Measurements from ENCODE around the gene CD52.
A peak's percentile ranks its signal among the peaks of the same experiment; 100 is the strongest.

CD52 gene

DNA sequence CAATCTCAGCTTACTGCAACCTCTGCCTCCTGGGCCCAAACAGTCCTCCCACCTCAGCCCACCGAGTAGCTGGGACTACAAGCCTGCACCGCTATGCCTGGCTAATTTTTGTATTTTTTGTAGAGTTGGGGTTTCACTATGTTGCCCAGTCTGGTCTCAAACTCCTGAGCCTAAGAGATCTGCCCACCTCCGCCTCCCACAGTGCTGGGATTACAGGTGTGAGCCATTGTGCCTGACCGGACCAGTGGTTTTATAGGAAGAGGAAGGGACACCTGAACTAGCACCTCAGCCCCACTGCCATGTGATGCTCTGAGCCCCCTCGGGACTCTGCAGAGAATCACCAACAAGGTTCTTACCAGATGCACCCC lies 32.1 kb downstream of the CD52 start:
- DNase-seq = no peak
- H3K36me3 Mint-ChIP-seq (ENCODE audit: low read depth) = no peaks in the 10 kb centered on the region
- no peaks in the 10 kb centered on the region for H3K27me3 Mint-ChIP-seq
- no peak overlapping the region for H3K4me3 Mint-ChIP-seq
- H3K9me3 Mint-ChIP-seq = no peaks in the 10 kb centered on the region
- no peaks in the 10 kb centered on the region for H3K4me1 Mint-ChIP-seq (ENCODE audit: low read depth)
- no peak overlapping the region for H3K27ac Mint-ChIP-seq

DNA sequence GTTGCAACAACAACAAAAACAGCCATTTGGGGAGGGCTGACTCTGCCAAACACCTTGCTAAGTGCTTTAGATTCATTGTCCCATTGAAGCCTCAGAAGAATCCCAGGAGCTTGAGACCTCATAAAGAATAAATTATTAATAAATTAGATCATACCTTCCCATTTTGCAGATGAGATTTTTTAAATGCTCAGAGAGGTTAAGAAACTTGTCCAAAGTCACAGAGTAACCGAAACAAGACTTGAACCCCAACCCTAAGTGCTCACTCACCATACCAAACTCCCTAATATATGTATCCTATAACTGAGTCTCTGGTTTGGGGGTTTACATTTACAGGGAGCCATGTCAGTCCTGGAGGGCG lies 32.6 kb downstream of the CD52 start:
- Mint-ChIP-seq H3K36me3 (ENCODE audit: low read depth) (no peaks in the 10 kb centered on the region), H3K4me3 (no peak overlapping the region), H3K9me3 (no peaks in the 10 kb centered on the region), H3K27me3 (no peaks in the 10 kb centered on the region), H3K4me1 (ENCODE audit: low read depth) (no peaks in the 10 kb centered on the region), H3K27ac (no peak overlapping the region)
- DNase-seq = no peak

DNA sequence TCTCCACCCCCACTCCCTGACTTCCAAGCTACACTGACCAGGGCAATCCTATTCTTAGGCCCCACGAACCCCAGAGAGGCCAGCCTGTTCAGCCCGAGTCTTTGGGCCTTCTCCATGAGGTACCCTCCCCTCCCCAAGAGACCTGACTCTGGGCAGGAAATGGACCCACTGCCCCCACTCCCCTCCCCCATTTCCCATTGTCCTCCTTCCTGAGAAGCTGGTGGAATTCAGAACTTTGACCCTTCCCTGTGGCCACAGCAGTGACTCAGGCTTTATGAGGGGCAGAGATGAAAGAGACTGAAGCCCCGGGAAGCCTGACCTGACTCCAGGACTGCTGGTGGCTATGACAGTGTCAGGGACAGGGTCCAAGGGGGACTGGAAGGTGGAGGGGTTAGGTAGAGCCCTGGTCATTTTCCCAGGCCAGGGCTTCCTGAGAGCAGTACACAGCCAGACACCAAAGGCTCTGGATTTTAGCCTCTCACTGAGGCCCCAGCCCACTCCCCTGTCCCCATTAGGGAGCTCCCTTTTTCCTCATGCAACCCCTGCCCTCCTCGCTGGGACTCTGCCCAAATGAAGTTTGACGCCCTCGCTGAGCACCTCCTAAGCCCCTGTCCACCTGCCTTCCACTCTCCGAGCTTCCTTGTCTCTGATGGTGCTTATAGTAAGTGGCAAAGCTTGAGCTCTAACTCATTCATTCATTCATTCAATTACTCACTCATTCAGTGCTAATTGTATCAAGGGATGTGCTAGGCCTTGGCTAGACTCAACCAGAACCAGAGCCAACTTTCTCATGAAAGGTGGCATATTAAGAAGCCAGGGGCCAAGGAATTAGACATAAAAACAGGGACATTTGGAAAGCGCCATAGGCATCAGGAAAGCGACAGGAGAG lies 33.2 kb downstream of the CD52 start:
- H3K9me3 Mint-ChIP-seq = no peaks in the 10 kb centered on the region
- no peaks in the 10 kb centered on the region for H3K36me3 Mint-ChIP-seq (ENCODE audit: low read depth)
- DNase-seq = no peak
- H3K4me3 Mint-ChIP-seq = no peak overlapping the region
- no peak overlapping the region for H3K27ac Mint-ChIP-seq
- H3K4me1 Mint-ChIP-seq (ENCODE audit: low read depth) = no peaks in the 10 kb centered on the region
- H3K27me3 Mint-ChIP-seq = no peaks in the 10 kb centered on the region

DNA sequence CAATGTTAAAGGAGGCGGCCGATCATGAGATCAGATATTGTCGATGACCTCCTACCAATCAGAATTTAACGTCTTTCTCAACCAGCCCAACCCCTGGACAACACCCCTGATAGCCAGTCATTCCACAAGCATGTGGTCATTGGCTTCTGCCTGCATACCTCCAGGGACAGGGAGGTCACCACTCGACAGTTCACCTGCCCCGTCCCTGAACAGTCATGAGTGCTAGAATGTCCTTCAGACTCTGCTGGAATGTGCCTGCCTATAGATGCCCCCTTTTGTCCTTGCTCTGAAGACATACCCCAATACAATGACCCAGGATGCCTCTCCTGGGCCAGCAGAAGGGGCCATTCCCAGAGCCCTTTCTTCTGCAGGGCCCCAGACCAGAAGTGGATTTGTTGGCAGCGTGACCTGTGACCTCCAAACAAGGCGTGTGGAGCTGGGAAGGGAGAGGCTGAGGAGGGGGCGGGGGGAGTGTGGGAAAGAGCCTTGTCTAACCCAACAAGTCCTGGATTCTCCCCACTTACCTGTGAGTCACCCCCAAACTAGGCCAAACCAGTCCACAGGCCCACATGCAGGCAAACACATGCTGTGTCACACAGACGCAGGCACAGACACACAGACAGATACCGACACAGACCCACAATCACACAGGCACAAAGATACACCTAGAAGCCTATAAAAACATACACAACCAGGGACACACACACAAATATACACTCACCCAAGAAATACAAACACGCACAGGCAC lies 34.0 kb downstream of the CD52 start:
- H3K4me1 Mint-ChIP-seq (ENCODE audit: low read depth) = no peaks in the 10 kb centered on the region
- no peaks in the 10 kb centered on the region for H3K27me3 Mint-ChIP-seq
- H3K27ac Mint-ChIP-seq = no peak overlapping the region
- no peaks in the 10 kb centered on the region for H3K36me3 Mint-ChIP-seq (ENCODE audit: low read depth)
- no peak for DNase-seq
- no peaks in the 10 kb centered on the region for H3K9me3 Mint-ChIP-seq
- no peak overlapping the region for H3K4me3 Mint-ChIP-seq

DNA sequence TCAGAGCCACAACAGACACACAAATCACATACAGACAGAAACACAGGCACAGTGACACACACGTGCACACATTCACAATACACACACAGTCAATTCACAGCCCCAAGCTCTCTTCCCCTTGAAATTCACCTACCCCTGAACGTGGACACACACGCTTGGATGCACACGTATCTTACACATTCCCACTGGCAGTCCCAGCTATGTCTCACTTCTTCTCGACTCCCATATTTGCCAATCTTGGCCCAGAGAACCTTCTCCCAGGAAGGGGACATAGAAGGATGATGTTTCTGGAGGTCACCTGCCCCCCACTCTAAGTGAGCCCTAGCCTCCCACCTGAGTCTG lies 34.6 kb downstream of the CD52 start:
- Mint-ChIP-seq H3K36me3 (ENCODE audit: low read depth) (no peaks in the 10 kb centered on the region), H3K4me3 (no peak overlapping the region), H3K4me1 (ENCODE audit: low read depth) (no peaks in the 10 kb centered on the region), H3K9me3 (no peaks in the 10 kb centered on the region), H3K27ac (no peak overlapping the region), H3K27me3 (no peaks in the 10 kb centered on the region)
- no peak for DNase-seq

DNA sequence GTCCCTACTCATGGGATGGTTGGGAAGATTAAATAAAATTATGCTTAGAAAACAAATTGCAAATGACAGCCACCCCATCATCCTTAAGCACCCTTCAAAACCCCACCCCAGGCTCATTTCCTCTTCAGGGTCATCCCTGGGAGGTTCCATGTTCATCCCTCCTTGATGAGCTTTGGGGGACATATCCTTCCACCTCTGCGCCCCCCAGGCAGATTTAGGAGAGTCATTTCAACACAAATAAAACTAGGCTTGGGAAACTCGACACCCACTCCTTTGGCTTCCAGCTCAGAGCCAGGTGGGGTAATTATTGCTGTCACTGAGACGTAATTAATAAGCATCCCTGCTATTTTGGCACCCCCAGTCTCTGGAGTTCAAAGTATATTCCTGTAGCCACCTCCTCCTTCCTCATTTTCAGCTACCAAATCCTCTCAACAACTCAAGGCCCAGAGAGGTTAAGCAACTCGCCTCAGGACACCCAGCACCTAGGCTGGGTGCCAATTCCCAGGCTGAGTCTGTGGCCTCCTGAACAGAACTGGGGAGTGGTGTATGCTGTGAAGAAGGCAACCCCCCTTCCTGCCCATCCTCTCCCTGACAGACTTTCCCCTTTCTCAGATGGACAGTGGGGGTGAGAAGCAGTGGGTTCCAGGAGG lies 35.6 kb downstream of the CD52 start:
- Mint-ChIP-seq H3K27me3 (no peaks in the 10 kb centered on the region), H3K36me3 (ENCODE audit: low read depth) (no peaks in the 10 kb centered on the region), H3K9me3 (no peaks in the 10 kb centered on the region), H3K4me3 (no peak overlapping the region), H3K27ac (no peak overlapping the region), H3K4me1 (ENCODE audit: low read depth) (peaks cover under 1% of the 10 kb centered on the region)
- DNase-seq = no peak

DNA sequence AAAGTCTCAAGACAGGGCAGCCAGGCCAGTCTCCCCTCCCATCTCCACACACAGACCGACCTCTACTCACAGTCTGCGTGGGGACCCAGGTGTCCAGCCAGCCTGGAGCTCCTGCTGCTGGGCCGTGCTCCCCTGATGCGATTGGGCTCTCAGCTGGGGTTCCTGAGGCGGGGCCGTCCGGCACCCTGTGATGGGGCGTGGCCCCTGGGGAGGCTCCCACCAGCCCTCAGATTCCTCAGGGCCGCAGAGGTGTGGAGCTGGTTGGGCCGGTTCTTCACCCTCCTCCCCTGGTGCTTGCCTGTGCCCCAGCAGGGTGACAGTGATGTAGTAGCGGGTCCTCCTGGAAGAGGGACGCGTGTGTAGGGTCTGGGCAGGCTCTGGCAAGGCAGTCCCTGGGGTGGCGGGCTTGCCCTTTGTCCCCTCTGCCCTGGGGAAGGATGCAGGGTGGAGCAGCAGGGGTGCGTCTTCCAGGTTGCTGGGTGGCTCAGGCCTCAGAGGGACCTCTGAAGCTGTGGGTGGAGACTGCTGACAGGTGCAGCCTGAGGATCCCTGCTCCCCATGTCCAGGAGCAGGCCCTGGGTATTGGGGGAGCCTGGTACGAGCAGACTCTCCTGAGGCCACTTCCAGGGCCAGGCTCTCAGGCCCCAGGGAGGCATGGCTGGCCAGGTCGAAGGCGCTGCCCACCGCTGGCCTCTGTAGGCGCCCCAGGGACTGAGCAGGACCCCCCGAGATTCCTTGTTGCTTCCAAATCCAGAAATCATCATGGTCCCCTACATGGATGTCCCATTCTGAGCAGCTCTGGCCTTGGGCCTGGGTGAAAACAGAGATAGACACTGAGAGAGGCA lies 36.4 kb downstream of the CD52 start, which contains the start of gene CRYBG2:
CRYBG2 (minus strand) TSS at position 155 of the 845 bp plus-strand sequence. CDS start 7,473 bp downstream, outside the sequence.
- Mint-ChIP-seq H3K36me3 (ENCODE audit: low read depth) (no peaks in the 10 kb centered on the region), H3K4me1 (ENCODE audit: low read depth) (peaks cover 9% of the 10 kb centered on the region), H3K27me3 (no peaks in the 10 kb centered on the region), H3K4me3 (no peak within 1 kb of the TSS), H3K9me3 (no peaks in the 10 kb centered on the region), H3K27ac (no peak within 1 kb of the TSS)
- no peak for DNase-seq

DNA sequence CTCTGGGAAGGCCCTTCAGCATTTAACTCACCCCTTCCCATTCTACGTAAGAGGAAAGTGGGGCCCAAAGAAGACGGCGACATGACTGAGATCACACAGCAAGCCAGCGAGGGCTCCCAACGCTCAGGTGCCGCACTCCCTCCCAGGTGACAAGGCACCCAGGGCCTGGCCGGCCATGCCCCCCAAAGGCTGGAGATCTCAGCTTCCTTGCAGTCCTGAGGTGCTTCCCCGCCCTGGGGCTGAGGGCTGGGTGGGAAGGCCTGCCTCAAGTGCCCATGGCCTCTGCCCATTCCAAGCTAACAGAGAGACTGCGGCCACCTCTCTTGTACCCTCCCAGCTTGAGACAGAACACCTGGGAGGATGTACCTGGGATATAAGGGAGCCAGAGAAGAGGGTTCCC lies 37.2 kb downstream of the CD52 start:
- Mint-ChIP-seq H3K27ac (no peak overlapping the region), H3K4me3 (no peak overlapping the region), H3K36me3 (ENCODE audit: low read depth) (no peaks in the 10 kb centered on the region), H3K27me3 (peaks cover 3% of the 10 kb centered on the region), H3K4me1 (ENCODE audit: low read depth) (peaks cover 16% of the 10 kb centered on the region), H3K9me3 (no peaks in the 10 kb centered on the region)
- DNase-seq = no peak

DNA sequence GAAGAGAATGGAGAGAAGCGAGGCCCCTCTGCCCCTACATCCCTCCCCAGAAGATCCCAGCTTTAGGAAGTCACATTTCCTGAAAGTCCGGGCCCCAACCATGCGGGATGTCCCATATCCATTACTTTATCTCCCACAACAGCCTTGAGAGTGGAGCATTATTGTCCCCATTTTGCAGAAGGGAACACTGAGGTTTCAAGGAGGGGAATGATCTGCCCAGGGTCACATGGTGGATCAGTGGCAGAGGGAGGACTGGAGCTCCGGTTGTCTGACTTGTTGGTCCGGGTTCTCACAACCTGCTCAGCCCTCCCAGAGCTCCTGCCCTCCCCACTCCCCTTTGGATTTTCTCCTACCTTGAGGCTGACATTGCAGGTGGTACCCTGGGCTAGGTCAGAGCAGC lies 38.3 kb downstream of the CD52 start:
- Mint-ChIP-seq H3K9me3 (no peaks in the 10 kb centered on the region), H3K4me3 (no peak overlapping the region), H3K27me3 (peaks cover 14% of the 10 kb centered on the region), H3K36me3 (ENCODE audit: low read depth) (no peaks in the 10 kb centered on the region), H3K27ac (no peak overlapping the region), H3K4me1 (ENCODE audit: low read depth) (peaks cover 27% of the 10 kb centered on the region)
- no peak for DNase-seq

DNA sequence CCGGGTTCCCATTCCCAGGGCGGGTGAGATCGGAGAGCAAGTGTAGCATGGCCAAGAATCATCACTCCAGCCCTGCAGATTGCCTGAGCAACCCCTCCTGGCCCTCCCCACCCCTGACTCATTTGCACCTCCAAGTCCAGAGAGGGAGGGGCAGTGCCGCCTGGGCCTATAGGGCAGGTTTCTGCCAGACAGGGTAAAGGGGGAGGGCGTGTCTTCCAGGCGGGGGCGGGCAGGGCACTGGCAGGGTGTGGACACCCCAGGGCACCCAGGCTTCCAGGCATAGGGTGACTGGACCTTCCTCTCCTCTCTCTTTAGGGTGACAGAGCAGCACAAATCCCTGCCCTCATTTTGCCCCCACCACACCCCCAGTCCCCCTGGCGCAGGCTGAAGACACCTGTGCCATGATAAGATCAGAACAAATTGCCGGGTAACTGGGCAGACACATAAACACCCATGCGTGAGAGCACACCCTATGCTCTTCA lies 39.4 kb downstream of the CD52 start:
- no peak overlapping the region for H3K27ac Mint-ChIP-seq
- DNase-seq = no peak
- H3K36me3 Mint-ChIP-seq (ENCODE audit: low read depth) = no peaks in the 10 kb centered on the region
- no peaks in the 10 kb centered on the region for H3K9me3 Mint-ChIP-seq
- peaks cover 30% of the 10 kb centered on the region for H3K4me1 Mint-ChIP-seq (ENCODE audit: low read depth)
- H3K27me3 Mint-ChIP-seq = peaks cover 20% of the 10 kb centered on the region
- H3K4me3 Mint-ChIP-seq = no peak overlapping the region

DNA sequence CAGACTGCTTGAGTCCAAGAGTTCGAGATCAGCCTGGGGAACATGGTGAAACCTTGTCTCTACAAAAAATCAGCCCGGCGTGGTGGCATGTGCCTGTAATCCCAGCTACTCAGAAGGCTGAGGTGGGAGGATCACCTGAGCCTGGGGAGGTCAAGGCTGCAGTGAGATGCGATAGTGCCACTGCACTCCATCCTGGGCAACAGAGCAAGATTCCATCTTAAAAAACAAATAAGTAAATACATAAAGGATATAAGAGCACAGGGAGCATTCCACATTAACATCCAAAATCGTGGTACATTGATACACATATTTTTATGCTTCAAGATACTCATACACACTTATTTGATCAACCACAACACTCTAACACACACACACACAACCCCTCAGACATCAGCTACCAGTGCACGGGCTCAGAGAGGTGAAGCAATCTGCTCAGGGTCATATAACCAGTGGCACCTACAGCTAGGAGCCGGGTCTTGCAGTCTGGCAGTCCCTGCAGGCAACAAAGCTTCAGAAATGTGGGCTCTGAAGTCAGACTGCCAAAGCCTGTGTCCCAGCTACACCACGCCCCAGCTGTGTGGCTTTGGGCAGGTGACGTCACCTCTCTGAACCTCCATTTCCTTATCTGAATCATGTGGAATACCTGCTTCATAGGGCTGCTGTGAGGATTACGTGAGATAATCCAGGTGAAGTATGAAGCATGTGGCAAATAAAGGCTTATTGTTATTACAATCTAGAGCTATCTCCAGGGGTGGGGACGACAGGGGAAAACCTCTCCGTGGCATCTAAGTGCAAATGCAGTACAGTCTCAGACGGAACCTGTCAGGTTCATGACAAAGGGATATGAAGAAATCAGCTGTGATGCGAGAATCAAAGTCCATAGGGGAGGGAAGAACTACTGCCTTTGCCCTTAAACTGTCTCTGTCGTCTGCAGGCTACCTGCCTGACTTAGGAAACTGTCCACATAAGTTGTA lies 40.9 kb downstream of the CD52 start:
- peak; percentile 66 for DNase-seq
- Mint-ChIP-seq H3K9me3 (no peaks in the 10 kb centered on the region), H3K27me3 (peaks cover 20% of the 10 kb centered on the region), H3K27ac (peak overlapping the region; percentile 20), H3K4me3 (peak overlapping the region; percentile 3), H3K4me1 (ENCODE audit: low read depth) (peaks cover 36% of the 10 kb centered on the region), H3K36me3 (ENCODE audit: low read depth) (no peaks in the 10 kb centered on the region)

DNA sequence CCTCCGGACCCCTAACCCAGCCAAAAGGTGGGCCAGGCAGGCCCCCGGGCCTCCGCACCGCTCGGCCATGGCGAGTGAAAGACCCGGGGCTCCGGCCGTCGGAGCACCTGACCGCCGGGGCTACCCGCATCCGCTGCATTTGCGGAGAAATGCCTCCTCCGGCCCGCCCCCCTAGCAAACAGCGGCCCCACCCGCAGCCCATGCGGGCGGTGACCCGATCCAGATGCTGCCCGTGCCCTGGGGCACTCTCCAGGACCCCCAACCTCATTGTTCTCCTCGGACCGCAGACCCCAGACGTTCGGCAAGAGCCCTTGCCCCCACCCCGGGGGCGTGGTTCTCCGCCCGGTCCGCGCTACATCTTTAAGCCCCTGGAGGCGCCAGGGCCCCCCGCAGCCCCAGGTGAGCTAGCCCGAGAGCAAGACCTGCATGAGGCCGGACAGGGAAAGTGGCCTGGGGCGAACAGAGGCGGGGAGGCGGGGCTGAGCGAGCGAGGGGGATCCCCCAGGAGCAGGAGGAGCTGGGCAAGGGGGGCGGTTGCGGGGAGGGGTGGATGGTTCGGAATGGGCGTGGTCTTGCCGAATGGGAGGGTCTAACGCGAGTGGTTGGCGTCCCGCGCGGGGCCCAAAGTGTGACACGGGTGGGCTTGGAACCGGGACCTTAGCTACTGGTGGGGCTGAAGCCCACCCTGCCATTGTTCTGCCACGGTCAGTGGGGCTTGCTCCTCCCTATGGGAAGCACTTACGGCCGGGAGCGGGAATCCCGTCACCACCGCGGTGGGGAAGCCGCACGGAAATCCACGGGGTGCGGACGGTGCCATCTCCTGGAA lies 42.4 kb downstream of the CD52 start:
- Mint-ChIP-seq H3K36me3 (ENCODE audit: low read depth) (no peaks in the 10 kb centered on the region), H3K4me3 (peak overlapping the region; percentile 68), H3K9me3 (no peaks in the 10 kb centered on the region), H3K4me1 (ENCODE audit: low read depth) (peaks cover 42% of the 10 kb centered on the region), H3K27me3 (peaks cover 20% of the 10 kb centered on the region), H3K27ac (no peak overlapping the region)
- peak; percentile 62 for DNase-seq
